Neutrophil (primary cell): ENCODE data around the gene PTPRG.

Experiments used
- H3K27ac ChIP-seq: fragments of 200-600 bp; sonication (generic); 2 replicates; pipeline ENCODE4 v1.5.1; 2016; ENCODE audit warnings: mild to moderate bottlenecking, moderate library complexity
- H3K27me3 ChIP-seq: fragments of 200-600 bp; sonication (generic); 2 replicates; pipeline ENCODE4 v1.6.0; 2016; ENCODE audit warnings: mild to moderate bottlenecking
- H3K36me3 ChIP-seq: fragments of 200-600 bp; sonication (generic); 2 replicates; pipeline ENCODE4 v1.5.1; 2017
- H3K4me1 ChIP-seq, 2 experiments: fragments of 200-600 bp in 1 of 2; sonication (generic) in 1 of 2; 1 replicate in 1 of 2; 2 replicates in 1 of 2; pipeline versions ENCODE4 v1.5.1 to v1.6.1; 2013 to 2016; ENCODE audit warnings: low read depth in 1 of 2, low read length in 1 of 2, mild to moderate bottlenecking in 1 of 2, moderate library complexity in 1 of 2; ENCODE audit not compliant: control insufficient read depth in 1 of 2, insufficient read depth in 1 of 2
- H3K4me3 ChIP-seq, 2 experiments: fragments of 200-600 bp in 1 of 2; sonication (generic) in 1 of 2; 1 replicate in 1 of 2; 2 replicates in 1 of 2; pipeline ENCODE4 v1.5.1; 2013 to 2016; ENCODE audit warnings: low read depth in 1 of 2, low read length in 1 of 2, mild to moderate bottlenecking in 1 of 2, moderate library complexity in 1 of 2
- H3K9me3 ChIP-seq: fragments of 200-600 bp; sonication (generic); 2 replicates; pipeline ENCODE4 v1.5.1; 2016
- TF ChIP-seq, protein P1 (sequence below): fragments of 200-600 bp; sonication (generic); IDR thresholded peaks from 2 replicates; pipeline ENCODE4 v1.5.1; 2016; ENCODE audit warnings: antibody characterized with exemption

PTPRG gene

DNA sequence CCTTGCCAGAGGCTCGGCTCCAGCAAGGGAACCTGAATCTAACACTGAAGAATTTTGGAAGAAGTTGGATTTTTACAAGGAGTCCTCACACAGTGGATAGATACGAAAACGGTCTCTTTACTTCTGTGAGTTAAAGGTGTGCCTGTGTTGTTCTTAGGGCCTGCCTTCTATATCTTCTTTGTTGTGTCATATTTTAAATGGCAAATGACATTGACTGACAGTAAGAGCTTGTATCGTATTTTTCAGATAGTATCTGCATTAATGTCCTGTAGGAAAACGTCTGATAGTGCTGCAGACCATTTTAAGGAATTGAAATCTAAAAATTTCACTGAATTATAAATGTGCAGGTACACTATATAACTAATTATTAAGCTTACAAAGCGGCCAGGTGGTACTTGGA lies 56.3 kb downstream of the PTPRG start:
- Histone ChIP-seq H3K9me3 (no peaks in the 10 kb centered on the region), H3K27ac (no peak overlapping the region), H3K27me3 (no peaks in the 10 kb centered on the region), H3K36me3 (no peaks in the 10 kb centered on the region), H3K4me3 (no peak overlapping the region), H3K4me1 (no peaks in the 10 kb centered on the region)
- TF ChIP-seq, protein P1, sequence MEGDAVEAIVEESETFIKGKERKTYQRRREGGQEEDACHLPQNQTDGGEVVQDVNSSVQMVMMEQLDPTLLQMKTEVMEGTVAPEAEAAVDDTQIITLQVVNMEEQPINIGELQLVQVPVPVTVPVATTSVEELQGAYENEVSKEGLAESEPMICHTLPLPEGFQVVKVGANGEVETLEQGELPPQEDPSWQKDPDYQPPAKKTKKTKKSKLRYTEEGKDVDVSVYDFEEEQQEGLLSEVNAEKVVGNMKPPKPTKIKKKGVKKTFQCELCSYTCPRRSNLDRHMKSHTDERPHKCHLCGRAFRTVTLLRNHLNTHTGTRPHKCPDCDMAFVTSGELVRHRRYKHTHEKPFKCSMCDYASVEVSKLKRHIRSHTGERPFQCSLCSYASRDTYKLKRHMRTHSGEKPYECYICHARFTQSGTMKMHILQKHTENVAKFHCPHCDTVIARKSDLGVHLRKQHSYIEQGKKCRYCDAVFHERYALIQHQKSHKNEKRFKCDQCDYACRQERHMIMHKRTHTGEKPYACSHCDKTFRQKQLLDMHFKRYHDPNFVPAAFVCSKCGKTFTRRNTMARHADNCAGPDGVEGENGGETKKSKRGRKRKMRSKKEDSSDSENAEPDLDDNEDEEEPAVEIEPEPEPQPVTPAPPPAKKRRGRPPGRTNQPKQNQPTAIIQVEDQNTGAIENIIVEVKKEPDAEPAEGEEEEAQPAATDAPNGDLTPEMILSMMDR, result no peak

DNA sequence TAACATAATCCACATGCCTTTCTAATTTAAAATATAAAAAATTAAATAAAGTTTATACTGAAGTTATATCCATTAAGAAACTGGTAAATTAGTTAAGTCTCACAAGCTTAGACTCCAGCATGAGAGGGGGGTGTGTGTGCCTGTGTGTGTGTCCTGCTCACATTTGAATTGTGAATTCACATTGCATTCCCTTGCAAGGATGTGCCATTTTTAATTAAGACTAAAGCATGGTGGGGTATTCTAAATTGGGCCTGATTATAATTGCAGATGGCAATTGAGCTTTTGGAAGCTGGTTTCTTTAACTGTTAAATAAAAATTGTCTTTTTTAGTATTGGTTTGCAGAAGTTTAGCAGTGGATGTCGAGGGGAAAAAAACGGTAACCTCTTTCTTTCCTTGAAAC lies 56.9 kb downstream of the PTPRG start:
- H3K4me3 ChIP-seq, result no peak overlapping the region
- H3K27ac ChIP-seq, result no peak overlapping the region
- no peaks in the 10 kb centered on the region for H3K36me3 ChIP-seq
- no peaks in the 10 kb centered on the region for H3K27me3 ChIP-seq
- no peaks in the 10 kb centered on the region for H3K9me3 ChIP-seq
- no peaks in the 10 kb centered on the region for H3K4me1 ChIP-seq
- TF ChIP-seq, protein P1, result no peak

DNA sequence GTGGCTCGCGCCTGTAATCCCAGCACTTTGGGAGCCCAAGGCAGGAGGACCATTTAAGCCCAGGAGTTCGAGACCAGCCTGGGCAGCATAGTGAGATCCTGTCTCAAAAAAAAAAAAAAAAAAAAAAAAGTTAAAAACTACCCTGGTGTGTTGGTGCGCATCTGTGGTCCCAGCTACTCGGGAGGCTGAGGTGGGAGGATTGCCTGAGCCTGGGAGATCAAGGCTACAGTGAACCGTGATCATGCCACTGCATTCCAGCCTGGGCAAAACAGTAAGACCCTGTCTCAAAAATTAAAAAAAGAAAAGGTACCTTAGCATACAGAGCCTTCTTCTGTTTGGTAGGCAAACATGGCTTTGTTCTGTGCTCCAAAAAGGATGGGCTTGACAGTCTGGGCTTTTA lies 57.5 kb downstream of the PTPRG start:
- H3K4me1 ChIP-seq, result no peaks in the 10 kb centered on the region
- TF ChIP-seq, protein P1, result no peak
- no peaks in the 10 kb centered on the region for H3K27me3 ChIP-seq
- no peaks in the 10 kb centered on the region for H3K36me3 ChIP-seq
- H3K27ac ChIP-seq, result no peak overlapping the region
- H3K9me3 ChIP-seq, result no peaks in the 10 kb centered on the region
- H3K4me3 ChIP-seq, result no peak overlapping the region

DNA sequence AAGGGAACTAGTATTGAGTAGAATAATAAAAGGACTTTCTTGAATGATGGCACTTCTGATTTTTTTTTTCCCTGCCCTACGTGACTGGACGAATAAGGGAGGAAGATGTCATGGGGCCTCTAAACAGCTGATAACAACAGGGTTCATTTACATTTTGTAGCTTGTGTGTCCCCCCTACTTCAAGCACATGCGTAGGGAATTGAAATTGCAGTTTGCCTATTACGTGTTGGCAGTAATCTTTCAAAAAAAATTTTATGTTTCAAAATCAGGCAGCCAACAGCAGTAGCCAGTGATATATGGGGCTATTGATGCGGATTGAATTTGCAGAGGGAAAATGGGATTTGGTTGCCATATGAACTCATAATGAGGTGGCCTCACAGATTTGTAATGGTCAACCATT lies 58.7 kb downstream of the PTPRG start:
- Histone ChIP-seq H3K4me3 (no peak overlapping the region), H3K27me3 (no peaks in the 10 kb centered on the region), H3K4me1 (no peaks in the 10 kb centered on the region), H3K27ac (no peak overlapping the region), H3K36me3 (no peaks in the 10 kb centered on the region), H3K9me3 (no peaks in the 10 kb centered on the region)
- TF ChIP-seq, protein P1, result no peak

DNA sequence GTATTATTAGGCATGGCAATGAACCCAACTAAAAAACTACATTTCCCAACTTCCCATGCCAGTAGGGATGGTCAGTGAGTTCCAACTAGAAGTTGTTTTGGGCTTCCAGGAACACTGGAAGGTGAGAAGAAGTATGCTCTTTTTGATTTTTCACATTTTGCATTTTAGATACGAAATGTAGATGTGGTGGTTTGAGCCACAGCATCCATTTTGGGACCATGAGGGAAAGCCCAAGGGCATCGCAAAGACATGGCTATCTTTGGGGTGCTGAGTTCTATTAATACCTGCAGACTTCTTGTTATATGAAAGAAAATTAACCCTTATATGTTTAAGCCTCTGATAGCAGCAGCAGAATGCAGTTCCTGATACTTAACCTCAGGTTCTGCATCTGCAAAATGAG lies 62.9 kb downstream of the PTPRG start:
- Histone ChIP-seq H3K4me3 (no peak overlapping the region), H3K9me3 (no peaks in the 10 kb centered on the region), H3K27me3 (no peaks in the 10 kb centered on the region), H3K27ac (no peak overlapping the region), H3K36me3 (no peaks in the 10 kb centered on the region), H3K4me1 (no peaks in the 10 kb centered on the region)
- TF ChIP-seq, protein P1, result no peak

DNA sequence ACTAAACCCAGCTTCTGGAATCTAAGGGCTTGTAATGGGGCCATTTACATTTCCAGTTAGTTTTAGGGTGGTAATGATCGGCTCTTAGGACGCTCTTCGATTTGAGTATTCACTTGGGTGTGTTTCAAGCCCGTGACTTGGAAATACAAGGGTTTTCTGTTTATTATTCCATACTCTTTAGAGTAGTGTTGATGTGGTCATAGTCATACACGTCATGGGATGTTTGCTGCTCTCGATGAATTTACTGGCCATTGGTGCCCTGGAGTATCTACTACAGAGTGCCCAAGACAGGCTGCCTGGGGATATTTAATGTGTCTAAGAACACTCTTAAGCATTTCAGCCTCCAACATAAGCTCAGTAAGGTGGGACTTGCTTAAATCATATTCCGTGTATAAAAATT lies 64.1 kb downstream of the PTPRG start:
- TF ChIP-seq, protein P1, result no peak
- no peaks in the 10 kb centered on the region for H3K36me3 ChIP-seq
- H3K4me1 ChIP-seq, result no peaks in the 10 kb centered on the region
- no peak overlapping the region for H3K27ac ChIP-seq
- H3K9me3 ChIP-seq, result no peaks in the 10 kb centered on the region
- no peak overlapping the region for H3K4me3 ChIP-seq
- H3K27me3 ChIP-seq, result no peaks in the 10 kb centered on the region
